ENCODE data around the gene HNRNPLL.

HNRNPLL gene

GRCh38 chr2:38512211-38512610, 90.5 kb downstream of the HNRNPLL start:
- TF ChIP-seq PPARA (CRISPR knock-in tag; IDR thresholded peaks at IDR 0.05; ENCODE audit: borderline replicate concordance) (no peak), TCF4 (CRISPR knock-in tag; IDR thresholded peaks at IDR 0.05; ENCODE audit: borderline replicate concordance) (no peak), ESRRG (CRISPR knock-in tag; IDR thresholded peaks at IDR 0.05) (no peak), POU6F1 (CRISPR knock-in tag; IDR thresholded peaks at IDR 0.05; ENCODE audit: borderline replicate concordance, low read depth) (no peak), ZFP30 (CRISPR knock-in tag; IDR thresholded peaks at IDR 0.05) (no peak), ZFP3 (CRISPR knock-in tag; IDR thresholded peaks at IDR 0.05) (no peak), ZNF565 (CRISPR knock-in tag; conservative IDR thresholded peaks at IDR 0.05; ENCODE audit: low read depth) (no peak), TSHZ2 (CRISPR knock-in tag; IDR thresholded peaks at IDR 0.05) (no peak)
- no peak for ATAC-seq
